GM19035 (cell line): Measurements from ENCODE around the gene CTSF.
"Not testable (repeated sequence)": the region's sequence is repeated elsewhere in the genome, so short reads cannot be mapped to it uniquely, and the experiment has no call there.

ENCODE experiments used
- ATAC-seq: cut with Tn5 transposase; IDR thresholded peaks from one replicate; pipeline ENCODE4 v1.9.1; 2021; ENCODE audit not compliant: unreplicated experiment

The CTSF gene

GRCh38 chr11:66589996-66590675, 21.7 kb upstream of the CTSF start:
- ATAC-seq: no peak

GRCh38 chr11:66589315-66589714, 20.9 kb upstream of the CTSF start:
- not testable (repeated sequence) for ATAC-seq

- no peak for ATAC-seq
These were observed 17.7 kb upstream of the CTSF start for GRCh38 chr11:66586136-66586535.

- not testable (repeated sequence) for ATAC-seq
These were observed 17.0 kb upstream of the CTSF start for GRCh38 chr11:66585447-66585846.

GRCh38 chr11:66582565-66583147, 14.2 kb upstream of the CTSF start:
- not testable (repeated sequence) for ATAC-seq

- ATAC-seq: no peak
These were observed 12.9 kb upstream of the CTSF start for GRCh38 chr11:66581261-66581660.

GRCh38 chr11:66580803-66581202, 12.4 kb upstream of the CTSF start:
- no peak for ATAC-seq

GRCh38 chr11:66579017-66579606, 10.7 kb upstream of the CTSF start:
- no peak for ATAC-seq

GRCh38 chr11:66570850-66571180, 2.4 kb upstream of the CTSF start:
- no peak for ATAC-seq

GRCh38 chr11:66570079-66570849, 1.9 kb upstream of the CTSF start:
- no peak for ATAC-seq

- ATAC-seq: no peak
These were observed 670 bp upstream of the CTSF start for GRCh38 chr11:66569076-66569475.

- ATAC-seq: no peak
These were observed 651 bp downstream of the CTSF start for GRCh38 chr11:66567787-66568123.

GRCh38 chr11:66566221-66566620, 2.2 kb downstream of the CTSF start:
- ATAC-seq: no peak

GRCh38 chr11:66564984-66565383, 3.4 kb downstream of the CTSF start:
- no peak for ATAC-seq

- ATAC-seq: no peak
These were observed 3.9 kb downstream of the CTSF start for GRCh38 chr11:66564538-66564937.

GRCh38 chr11:66563832-66564231, 4.6 kb downstream of the CTSF start:
- no peak for ATAC-seq

- no peak for ATAC-seq
These were observed 5.4 kb downstream of the CTSF start for GRCh38 chr11:66562907-66563583.

- ATAC-seq: no peak
These were observed 6.1 kb downstream of the CTSF start for GRCh38 chr11:66562275-66562674.

GRCh38 chr11:66561975-66562248, 6.5 kb downstream of the CTSF start:
- ATAC-seq: no peak

- ATAC-seq: no peak
These were observed 7.0 kb downstream of the CTSF start for GRCh38 chr11:66561178-66561974.
